ENCODE measurements around the gene RBFA.

GRCh38 chr18:80026363-80026762 is 7.9 kb upstream of the RBFA start:
- TF ChIP-seq CTCF (IDR thresholded peaks at IDR 0.05; ENCODE audit: low read length) (no peak), EZH2 (IDR thresholded peaks at IDR 0.05; ENCODE audit: borderline replicate concordance, low read length) (no peak)

Data from OCI-LY1 (cell line).